B cell (primary cell): ENCODE measurements around the gene DEXI.

Experiments
- CTCF ChIP-seq: fragments of 200-600 bp; IDR thresholded peaks from one replicate; pipeline ENCODE4 v1.8.0; 2022; ENCODE audit warnings: antibody characterized with exemption, mild to moderate bottlenecking
- EZH2 ChIP-seq: IDR thresholded peaks from 2 replicates; pipeline ENCODE4 v1.6.1; 2012; ENCODE audit warnings: borderline replicate concordance, low read depth, mild to moderate bottlenecking, moderate library complexity, low read length; ENCODE audit not compliant: insufficient read depth, poor library complexity, severe bottlenecking

- TF ChIP-seq CTCF (no peak), EZH2 (no peak)
Observed at GRCh38 chr16:10972819-10973464, 30.7 kb upstream of the DEXI start.
